Activated CD4-positive, alpha-beta T cell treated with anti-CD3 and anti-CD28 coated beads, Interleukin-2, amount 50 U/mL, for 48 hours (primary cell): ENCODE measurements around the gene CLTB.

Experiments
- DNase-seq, 2 experiments: peaks; one replicate each; pipeline ENCODE4 v3.0.0-alpha.2; 2020

The CLTB gene

DNA sequence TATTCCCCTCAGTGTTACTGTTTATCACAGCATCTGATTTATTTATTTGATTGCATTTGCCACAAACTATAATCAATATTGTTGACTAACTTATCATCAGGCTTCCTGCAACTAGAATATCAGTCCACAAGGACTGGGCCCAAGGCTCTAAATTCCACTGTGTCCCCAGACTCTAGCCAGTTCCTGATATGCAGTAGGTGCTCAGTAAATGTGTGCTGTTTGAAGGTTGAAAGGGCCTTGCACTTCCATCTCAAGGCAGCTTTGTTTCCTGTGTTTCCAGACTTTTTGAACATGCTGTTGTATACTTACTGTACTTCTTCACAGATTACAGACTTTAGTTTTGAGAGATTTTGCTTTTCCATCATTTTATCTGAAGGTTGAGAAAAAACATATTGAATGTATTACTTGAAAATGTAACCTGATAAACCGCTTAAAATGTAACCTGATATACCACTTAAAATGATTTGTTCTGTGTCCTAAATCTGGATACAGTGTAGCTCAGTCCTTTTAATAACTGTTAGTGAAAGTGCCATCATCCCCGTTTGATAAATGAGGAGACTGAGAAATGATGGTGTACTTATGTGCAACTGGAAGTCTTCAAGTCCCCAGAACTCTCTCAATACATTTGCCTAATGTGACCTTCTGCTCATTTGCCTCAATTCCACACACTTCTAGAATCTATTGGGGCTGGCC lies 73.4 kb downstream of the CLTB start:
- DNase-seq, result no peak
